ENCODE measurements around the gene APBB3. TPM values are rescaled to one million over a fixed set of nuclear protein-coding genes. Genes with fewer than 3 reads are reported as not detected.
"Not testable (repeated sequence)": the region's sequence is repeated elsewhere in the genome, so short reads cannot be mapped to it uniquely, and the experiment has no call there.

APBB3 gene
- total RNA-seq, 1 donor from 2014 or later = 70.7 TPM

DNA sequence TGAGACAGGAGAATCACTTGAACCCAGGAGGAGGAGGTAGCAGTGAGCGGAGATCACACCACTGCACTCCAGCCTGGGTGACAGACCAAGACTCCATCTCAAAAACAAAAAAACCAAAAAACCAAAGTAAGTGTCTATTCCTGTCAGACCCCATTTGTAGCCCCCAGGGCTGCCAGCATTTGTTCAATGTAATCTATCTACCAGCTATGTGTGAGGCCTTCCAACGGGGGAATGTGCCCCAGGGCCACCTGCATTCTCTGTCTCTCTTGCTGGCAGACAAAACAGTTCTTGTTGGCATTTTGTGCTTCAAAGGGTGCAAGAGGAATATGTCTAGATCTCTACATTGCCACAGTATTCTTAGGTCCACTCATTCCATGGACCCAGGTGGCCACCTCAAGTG is 34.4 kb upstream of the APBB3 start:
- H3K4me1 Mint-ChIP-seq (ENCODE audit: unreplicated experiment) = no peaks in the 10 kb centered on the region
- H3K27me3 Mint-ChIP-seq (ENCODE audit: unreplicated experiment) = peaks cover 28% of the 10 kb centered on the region
- H3K9me3 Mint-ChIP-seq (ENCODE audit: unreplicated experiment) = no peaks in the 10 kb centered on the region
- H3K27ac Mint-ChIP-seq (ENCODE audit: unreplicated experiment) = no peak overlapping the region
- no peak overlapping the region for H3K4me3 Mint-ChIP-seq (ENCODE audit: unreplicated experiment)
- DNase-seq (ENCODE audit: extremely low spot score, unreplicated experiment) = no peak
- TF ChIP-seq, protein P1, sequence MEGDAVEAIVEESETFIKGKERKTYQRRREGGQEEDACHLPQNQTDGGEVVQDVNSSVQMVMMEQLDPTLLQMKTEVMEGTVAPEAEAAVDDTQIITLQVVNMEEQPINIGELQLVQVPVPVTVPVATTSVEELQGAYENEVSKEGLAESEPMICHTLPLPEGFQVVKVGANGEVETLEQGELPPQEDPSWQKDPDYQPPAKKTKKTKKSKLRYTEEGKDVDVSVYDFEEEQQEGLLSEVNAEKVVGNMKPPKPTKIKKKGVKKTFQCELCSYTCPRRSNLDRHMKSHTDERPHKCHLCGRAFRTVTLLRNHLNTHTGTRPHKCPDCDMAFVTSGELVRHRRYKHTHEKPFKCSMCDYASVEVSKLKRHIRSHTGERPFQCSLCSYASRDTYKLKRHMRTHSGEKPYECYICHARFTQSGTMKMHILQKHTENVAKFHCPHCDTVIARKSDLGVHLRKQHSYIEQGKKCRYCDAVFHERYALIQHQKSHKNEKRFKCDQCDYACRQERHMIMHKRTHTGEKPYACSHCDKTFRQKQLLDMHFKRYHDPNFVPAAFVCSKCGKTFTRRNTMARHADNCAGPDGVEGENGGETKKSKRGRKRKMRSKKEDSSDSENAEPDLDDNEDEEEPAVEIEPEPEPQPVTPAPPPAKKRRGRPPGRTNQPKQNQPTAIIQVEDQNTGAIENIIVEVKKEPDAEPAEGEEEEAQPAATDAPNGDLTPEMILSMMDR (IDR thresholded peaks at IDR 0.05) = no peak
- H3K36me3 Mint-ChIP-seq (ENCODE audit: unreplicated experiment) = no peaks in the 10 kb centered on the region

DNA sequence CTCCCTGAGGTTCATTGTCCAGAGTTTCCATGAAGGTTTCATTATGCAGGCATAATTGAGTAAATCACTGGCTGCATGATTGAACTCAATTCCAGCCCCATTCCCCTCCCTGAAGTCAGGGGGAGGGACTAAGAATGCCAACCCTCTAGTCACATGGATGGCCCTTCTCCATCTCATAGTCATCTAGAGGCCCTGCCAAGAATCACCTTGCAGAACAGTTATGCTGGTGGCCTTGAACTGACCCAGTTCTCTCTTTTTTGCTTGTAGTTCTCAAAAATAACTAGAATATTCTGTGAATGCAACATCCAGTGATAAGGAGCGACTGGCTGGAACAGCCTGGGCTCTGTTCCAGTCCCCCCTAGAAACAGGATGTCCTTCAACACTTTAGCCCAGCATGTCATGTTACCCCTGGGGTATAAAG is 31.9 kb upstream of the APBB3 start:
- no peaks in the 10 kb centered on the region for H3K36me3 Mint-ChIP-seq (ENCODE audit: unreplicated experiment)
- TF ChIP-seq, protein P1 (IDR thresholded peaks at IDR 0.05) = no peak
- H3K27me3 Mint-ChIP-seq (ENCODE audit: unreplicated experiment) = peaks cover 25% of the 10 kb centered on the region
- no peak for DNase-seq (ENCODE audit: extremely low spot score, unreplicated experiment)
- no peaks in the 10 kb centered on the region for H3K4me1 Mint-ChIP-seq (ENCODE audit: unreplicated experiment)
- H3K4me3 Mint-ChIP-seq (ENCODE audit: unreplicated experiment) = no peak overlapping the region
- no peak overlapping the region for H3K27ac Mint-ChIP-seq (ENCODE audit: unreplicated experiment)
- H3K9me3 Mint-ChIP-seq (ENCODE audit: unreplicated experiment) = no peaks in the 10 kb centered on the region

DNA sequence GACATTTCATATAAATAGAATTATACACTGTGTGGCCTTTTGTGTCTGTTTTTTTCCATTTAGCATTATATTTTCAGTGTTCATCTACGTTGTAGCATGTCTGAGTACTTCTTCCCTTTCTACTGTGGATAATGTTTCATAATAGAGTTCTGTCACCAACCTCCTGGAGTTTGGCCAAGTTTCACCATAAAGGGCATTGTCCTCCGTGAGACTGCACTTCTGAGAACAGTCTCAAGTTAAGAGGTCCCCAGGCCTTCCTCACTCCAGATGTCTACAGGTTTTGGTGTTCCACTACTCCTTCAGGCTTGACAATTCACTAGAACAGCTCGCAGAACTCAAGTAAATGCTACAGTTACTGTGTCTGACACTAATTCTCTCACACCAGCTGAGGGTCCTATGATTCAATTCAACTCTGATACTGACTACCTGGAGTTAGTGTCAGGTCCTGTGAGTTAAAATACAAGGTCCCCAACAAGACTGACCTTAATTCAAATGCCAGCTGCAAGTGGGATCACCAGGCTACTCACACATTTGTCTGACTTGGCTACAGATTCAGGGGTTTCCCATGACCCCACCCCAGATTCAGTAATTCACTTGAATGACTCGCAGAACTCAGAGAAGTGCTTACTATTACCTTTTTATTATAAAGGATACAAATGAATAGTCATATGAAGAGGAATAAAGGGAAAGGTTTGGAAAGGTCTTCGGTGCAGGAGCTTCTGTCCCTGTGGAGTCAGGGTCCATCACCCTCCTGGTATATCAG is 31.3 kb upstream of the APBB3 start:
- Mint-ChIP-seq H3K4me3 (ENCODE audit: unreplicated experiment) (no peak overlapping the region), H3K27me3 (ENCODE audit: unreplicated experiment) (peaks cover 22% of the 10 kb centered on the region), H3K4me1 (ENCODE audit: unreplicated experiment) (no peaks in the 10 kb centered on the region), H3K9me3 (ENCODE audit: unreplicated experiment) (no peaks in the 10 kb centered on the region), H3K36me3 (ENCODE audit: unreplicated experiment) (no peaks in the 10 kb centered on the region), H3K27ac (ENCODE audit: unreplicated experiment) (no peak overlapping the region)
- TF ChIP-seq, protein P1 (IDR thresholded peaks at IDR 0.05) = no peak
- DNase-seq (ENCODE audit: extremely low spot score, unreplicated experiment) = no peak

DNA sequence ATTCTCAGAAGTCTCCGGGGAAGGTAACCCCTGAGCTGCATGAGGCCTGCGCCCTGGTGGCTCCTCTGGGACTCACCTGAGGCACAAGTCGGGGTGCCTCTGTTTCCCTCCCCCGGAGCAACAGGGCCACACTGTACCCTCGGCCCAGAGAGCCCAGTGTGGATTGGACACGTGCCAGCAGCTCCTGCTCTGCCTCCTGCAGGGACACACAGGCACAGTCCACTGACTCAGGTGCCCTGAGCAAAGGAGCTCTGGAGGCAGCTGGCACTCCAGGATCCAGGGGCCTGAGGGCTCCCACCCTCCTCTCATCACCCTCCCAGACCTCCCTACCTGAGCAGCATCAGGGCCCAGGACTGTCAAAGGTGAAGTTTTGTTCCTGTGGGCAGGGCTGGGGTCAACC is 29.8 kb upstream of the APBB3 start:
- no peak for DNase-seq (ENCODE audit: extremely low spot score, unreplicated experiment)
- Mint-ChIP-seq H3K4me1 (ENCODE audit: unreplicated experiment) (peaks cover 2% of the 10 kb centered on the region), H3K27me3 (ENCODE audit: unreplicated experiment) (peaks cover 21% of the 10 kb centered on the region), H3K27ac (ENCODE audit: unreplicated experiment) (no peak overlapping the region), H3K36me3 (ENCODE audit: unreplicated experiment) (no peaks in the 10 kb centered on the region), H3K9me3 (ENCODE audit: unreplicated experiment) (no peaks in the 10 kb centered on the region), H3K4me3 (ENCODE audit: unreplicated experiment) (no peak overlapping the region)
- TF ChIP-seq, protein P1 (IDR thresholded peaks at IDR 0.05) = no peak

DNA sequence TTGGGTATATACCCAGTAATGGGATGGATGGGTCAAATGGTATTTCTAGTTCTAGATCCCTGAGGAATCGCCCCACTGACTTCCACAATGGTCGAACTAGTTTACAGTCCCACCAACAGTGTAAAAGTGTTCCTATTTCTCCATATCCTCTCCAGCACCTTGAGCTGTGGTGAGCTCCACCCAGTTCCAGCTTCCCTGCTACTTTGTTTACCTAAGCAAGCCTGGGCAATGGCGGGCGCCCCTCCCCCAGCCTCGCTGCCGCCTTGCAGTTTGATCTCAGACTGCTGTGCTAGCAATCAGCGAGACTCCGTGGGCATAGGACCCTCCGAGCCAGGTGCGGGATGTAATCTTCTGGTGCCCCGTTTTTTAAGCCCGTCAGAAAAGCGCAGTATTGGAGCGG is 28.7 kb upstream of the APBB3 start:
- H3K27me3 Mint-ChIP-seq (ENCODE audit: unreplicated experiment) = peaks cover 17% of the 10 kb centered on the region
- not testable (repeated sequence) for H3K4me1 Mint-ChIP-seq (ENCODE audit: unreplicated experiment); DNase-seq (ENCODE audit: extremely low spot score, unreplicated experiment); H3K9me3 Mint-ChIP-seq (ENCODE audit: unreplicated experiment); H3K36me3 Mint-ChIP-seq (ENCODE audit: unreplicated experiment); H3K27ac Mint-ChIP-seq (ENCODE audit: unreplicated experiment); H3K4me3 Mint-ChIP-seq (ENCODE audit: unreplicated experiment)
